GM21717 (cell line): ENCODE results near the gene KRTAP6-3.

Source experiments
- ATAC-seq: cut with Tn5 transposase; IDR thresholded peaks from one replicate; pipeline ENCODE4 v1.9.1; 2021; ENCODE audit warnings: mild to moderate bottlenecking, moderate library complexity; ENCODE audit not compliant: unreplicated experiment

Gene KRTAP6-3

GRCh38 chr21:30592140-30592539, at the start of gene KRTAP6-3:
Gene KRTAP6-3, plus strand, starts transcription at chr21:30592440. Its CDS starts 6 bp downstream, at chr21:30592446.
- ATAC-seq: no peak

- no peak for ATAC-seq
Measured at GRCh38 chr21:30552782-30553181, 39.5 kb upstream of the KRTAP6-3 start.

- ATAC-seq: no peak
Measured at GRCh38 chr21:30555095-30555494, 37.1 kb upstream of the KRTAP6-3 start.

- no peak for ATAC-seq
Measured at GRCh38 chr21:30561264-30561895, 30.9 kb upstream of the KRTAP6-3 start, which contains the start of gene KRTAP19-7. Gene KRTAP19-7, minus strand, starts transcription at chr21:30561314. Its CDS starts 25 bp downstream, at chr21:30561289.

- no peak for ATAC-seq
Measured at GRCh38 chr21:30561957-30562356, 30.3 kb upstream of the KRTAP6-3 start.

- ATAC-seq: no peak
Measured at GRCh38 chr21:30563072-30563471, 29.2 kb upstream of the KRTAP6-3 start.

- no peak for ATAC-seq
Measured at GRCh38 chr21:30563630-30564029, 28.6 kb upstream of the KRTAP6-3 start.

GRCh38 chr21:30567617-30568016, 24.6 kb upstream of the KRTAP6-3 start:
- ATAC-seq: no peak

GRCh38 chr21:30577766-30578165, 14.5 kb upstream of the KRTAP6-3 start:
- ATAC-seq: no peak

GRCh38 chr21:30579346-30579745, 12.9 kb upstream of the KRTAP6-3 start:
- ATAC-seq: no peak

- no peak for ATAC-seq
Measured at GRCh38 chr21:30580132-30580531, 12.1 kb upstream of the KRTAP6-3 start.

- no peak for ATAC-seq
Measured at GRCh38 chr21:30582870-30583269, 9.4 kb upstream of the KRTAP6-3 start.

- no peak for ATAC-seq
Measured at GRCh38 chr21:30590297-30590696, 1.9 kb upstream of the KRTAP6-3 start, which contains the start of gene KRTAP22-2. Gene KRTAP22-2, minus strand, starts transcription at chr21:30590397.

- ATAC-seq: no peak
Measured at GRCh38 chr21:30598802-30599201, 6.6 kb downstream of the KRTAP6-3 start, which contains the start of gene KRTAP6-2. Gene KRTAP6-2, minus strand, starts transcription at chr21:30598902. Its CDS starts 28 bp downstream, at chr21:30598874.

- no peak for ATAC-seq
Measured at GRCh38 chr21:30600787-30601186, 8.5 kb downstream of the KRTAP6-3 start, which contains the start of gene KRTAP22-1. Gene KRTAP22-1, plus strand, starts transcription at chr21:30601087.

GRCh38 chr21:30605968-30606367, 13.7 kb downstream of the KRTAP6-3 start:
- no peak for ATAC-seq

GRCh38 chr21:30612132-30612531, 19.9 kb downstream of the KRTAP6-3 start:
- no peak for ATAC-seq

GRCh38 chr21:30613836-30614235, 21.6 kb downstream of the KRTAP6-3 start, which contains the start of gene KRTAP6-1:
Gene KRTAP6-1, minus strand, starts transcription at chr21:30613930. Its CDS starts 26 bp downstream, at chr21:30613904.
- no peak for ATAC-seq

- no peak for ATAC-seq
Measured at GRCh38 chr21:30615199-30615598, 23.0 kb downstream of the KRTAP6-3 start.

GRCh38 chr21:30616125-30616524, 23.9 kb downstream of the KRTAP6-3 start, which contains the start of gene KRTAP20-1:
Gene KRTAP20-1, plus strand, starts transcription at chr21:30616425. Its CDS starts 30 bp downstream, at chr21:30616455.
- no peak for ATAC-seq

GRCh38 chr21:30620080-30620479, 27.8 kb downstream of the KRTAP6-3 start:
- no peak for ATAC-seq

- ATAC-seq: no peak
Measured at GRCh38 chr21:30620522-30620921, 28.3 kb downstream of the KRTAP6-3 start, which contains the start of gene KRTAP20-4. Gene KRTAP20-4, plus strand, starts transcription at chr21:30620627.
